Measurements from ENCODE around the gene PLOD2. TPM values are rescaled to one million over a fixed set of nuclear protein-coding genes. Genes with fewer than 3 reads are reported as not detected.

PLOD2 gene
- total RNA-seq, 4 donors from 2014 or later, result 2.0 to 6.5 (median 4.1) TPM

- TF ChIP-seq CTCF (IDR thresholded peaks at IDR 0.05 in 4 of 5, conservative IDR thresholded peaks at IDR 0.05 in 1 of 5), result no peak
- TF ChIP-seq POLR2A (IDR thresholded peaks at IDR 0.05), result no peak
- in situ Hi-C loops (cut with MboI; ENCODE audit: low sequenced_read_pairs in 4 of 4), result no loop called here
These were observed 113.5 kb downstream of the PLOD2 start for GRCh38 chr3:146047485-146047884.

GRCh38 chr3:146044046-146044445 is 116.9 kb downstream of the PLOD2 start:
- ATAC-seq, result no peak
- no peak for DNase-seq
- H3K9me3 ChIP-seq, result no peaks in the 10 kb centered on the region
- in situ Hi-C loops (cut with MboI; ENCODE audit: low sequenced_read_pairs in 4 of 4), result no loop called here
- TF ChIP-seq POLR2A (IDR thresholded peaks at IDR 0.05), result no peak
- no peak for TF ChIP-seq CTCF (IDR thresholded peaks at IDR 0.05 in 4 of 5, conservative IDR thresholded peaks at IDR 0.05 in 1 of 5)
- H3K27ac ChIP-seq, result no peak overlapping the region
- no peaks in the 10 kb centered on the region for H3K27me3 ChIP-seq
- H3K4me3 ChIP-seq, result no peak overlapping the region
- no peaks in the 10 kb centered on the region for H3K36me3 ChIP-seq
- intact Hi-C loops (cut with DNase I; ENCODE audit: low total_unique reads), result no loop called here
- H3K4me1 ChIP-seq, result no peaks in the 10 kb centered on the region

More at GRCh38 chr3:146047485-146047884, 113.5 kb downstream of the PLOD2 start:
- Histone ChIP-seq H3K27ac (no peak overlapping the region), H3K9me3 (no peaks in the 10 kb centered on the region), H3K4me3 (no peak overlapping the region), H3K4me1 (no peaks in the 10 kb centered on the region), H3K36me3 (no peaks in the 10 kb centered on the region), H3K27me3 (no peaks in the 10 kb centered on the region)
- ATAC-seq (no peak), DNase-seq (no peak)
- intact Hi-C loops (cut with DNase I; ENCODE audit: low total_unique reads), result no loop called here

- Histone ChIP-seq H3K27me3 (no peaks in the 10 kb centered on the region), H3K36me3 (no peaks in the 10 kb centered on the region), H3K4me1 (no peaks in the 10 kb centered on the region), H3K9me3 (no peaks in the 10 kb centered on the region), H3K4me3 (no peak overlapping the region), H3K27ac (no peak overlapping the region)
- in situ Hi-C loops (cut with MboI; ENCODE audit: low sequenced_read_pairs in 4 of 4) (no loop called here), intact Hi-C loops (cut with DNase I; ENCODE audit: low total_unique reads) (no loop called here)
- TF ChIP-seq CTCF (IDR thresholded peaks at IDR 0.05 in 4 of 5, conservative IDR thresholded peaks at IDR 0.05 in 1 of 5), result no peak
- TF ChIP-seq POLR2A (IDR thresholded peaks at IDR 0.05), result no peak
- DNase-seq (no peak), ATAC-seq (no peak)
These were observed 120.4 kb downstream of the PLOD2 start for GRCh38 chr3:146040630-146041029.

GRCh38 chr3:146037697-146038096 is 123.3 kb downstream of the PLOD2 start:
- intact Hi-C loops (cut with DNase I; ENCODE audit: low total_unique reads) (no loop called here), in situ Hi-C loops (cut with MboI; ENCODE audit: low sequenced_read_pairs in 4 of 4) (no loop called here)
- Histone ChIP-seq H3K27me3 (no peaks in the 10 kb centered on the region), H3K4me3 (no peak overlapping the region), H3K36me3 (no peaks in the 10 kb centered on the region), H3K4me1 (no peaks in the 10 kb centered on the region), H3K9me3 (no peaks in the 10 kb centered on the region), H3K27ac (no peak overlapping the region)
- TF ChIP-seq POLR2A (IDR thresholded peaks at IDR 0.05) (no peak), CTCF (IDR thresholded peaks at IDR 0.05 in 4 of 5, conservative IDR thresholded peaks at IDR 0.05 in 1 of 5) (no peak)
- ATAC-seq (no peak), DNase-seq (no peak)

- intact Hi-C loops (cut with DNase I; ENCODE audit: low total_unique reads) (no loop called here), in situ Hi-C loops (cut with MboI; ENCODE audit: low sequenced_read_pairs in 4 of 4) (no loop called here)
- no peak for DNase-seq
- no peaks in the 10 kb centered on the region for H3K36me3 ChIP-seq
- H3K27me3 ChIP-seq, result no peaks in the 10 kb centered on the region
- H3K27ac ChIP-seq, result no peak overlapping the region
- H3K9me3 ChIP-seq, result no peaks in the 10 kb centered on the region
- H3K4me3 ChIP-seq, result no peak overlapping the region
- no peak for ATAC-seq
- TF ChIP-seq POLR2A (IDR thresholded peaks at IDR 0.05) (no peak), CTCF (IDR thresholded peaks at IDR 0.05 in 4 of 5, conservative IDR thresholded peaks at IDR 0.05 in 1 of 5) (no peak)
- H3K4me1 ChIP-seq, result no peaks in the 10 kb centered on the region
These were observed 124.7 kb downstream of the PLOD2 start for GRCh38 chr3:146036281-146036680.

Data from gastrocnemius medialis (tissue), 4 donors.